SJSA1 (cell line): ENCODE results near the gene ZNF335. TPM values are rescaled to one million over a fixed set of nuclear protein-coding genes. Genes with fewer than 3 reads are reported as not detected.
"Not testable (repeated sequence)": the region's sequence is repeated elsewhere in the genome, so short reads cannot be mapped to it uniquely, and the experiment has no call there.

Experiments used
- DNase-seq, 2 experiments: peaks; one replicate each; pipeline ENCODE4 v3.0.0-alpha.2; 2015 to 2020; ENCODE audit warnings: low spot score in 2 of 2, low read depth in 1 of 2
- H3K27ac ChIP-seq: fragments of 250-450 bp; sonication (Bioruptor Pico); 2 replicates; pipeline ENCODE4 v1.5.1; 2020; ENCODE audit warnings: mild to moderate bottlenecking, moderate library complexity
- H3K27me3 ChIP-seq: fragments of 250-450 bp; sonication (Bioruptor Pico); replicated peaks from 2 replicates; pipeline ENCODE4 v1.5.1; 2020; ENCODE audit warnings: mild to moderate bottlenecking, moderate library complexity
- H3K36me3 ChIP-seq: fragments of 250-450 bp; sonication (Bioruptor Pico); 2 replicates; pipeline ENCODE4 v1.5.1; 2020; ENCODE audit warnings: mild to moderate bottlenecking
- H3K4me1 ChIP-seq: fragments of 250-450 bp; sonication (Bioruptor Pico); replicated peaks from 2 replicates; pipeline ENCODE4 v1.6.1; 2021; ENCODE audit warnings: mild to moderate bottlenecking
- H3K4me3 ChIP-seq: fragments of 250-450 bp; sonication (Bioruptor Pico); 2 replicates; pipeline ENCODE4 v1.5.1; 2020; ENCODE audit warnings: mild to moderate bottlenecking
- H3K9me3 ChIP-seq: fragments of 250-450 bp; sonication (Bioruptor Pico); replicated peaks from 2 replicates; pipeline ENCODE4 v1.5.1; 2020; ENCODE audit warnings: mild to moderate bottlenecking
- total RNA-seq: library from RNA; depleted of rRNA; stranded (reverse); fragments of >200 nt; shearing (Covaris generic); gene quantifications from 2 replicates; pipeline ENCODE4 v1.2.3, GENCODE V29; 2014; rRNA removed

The ZNF335 gene
- total RNA-seq, 1 experiment from 2014 or later, result 12.2 TPM

DNA sequence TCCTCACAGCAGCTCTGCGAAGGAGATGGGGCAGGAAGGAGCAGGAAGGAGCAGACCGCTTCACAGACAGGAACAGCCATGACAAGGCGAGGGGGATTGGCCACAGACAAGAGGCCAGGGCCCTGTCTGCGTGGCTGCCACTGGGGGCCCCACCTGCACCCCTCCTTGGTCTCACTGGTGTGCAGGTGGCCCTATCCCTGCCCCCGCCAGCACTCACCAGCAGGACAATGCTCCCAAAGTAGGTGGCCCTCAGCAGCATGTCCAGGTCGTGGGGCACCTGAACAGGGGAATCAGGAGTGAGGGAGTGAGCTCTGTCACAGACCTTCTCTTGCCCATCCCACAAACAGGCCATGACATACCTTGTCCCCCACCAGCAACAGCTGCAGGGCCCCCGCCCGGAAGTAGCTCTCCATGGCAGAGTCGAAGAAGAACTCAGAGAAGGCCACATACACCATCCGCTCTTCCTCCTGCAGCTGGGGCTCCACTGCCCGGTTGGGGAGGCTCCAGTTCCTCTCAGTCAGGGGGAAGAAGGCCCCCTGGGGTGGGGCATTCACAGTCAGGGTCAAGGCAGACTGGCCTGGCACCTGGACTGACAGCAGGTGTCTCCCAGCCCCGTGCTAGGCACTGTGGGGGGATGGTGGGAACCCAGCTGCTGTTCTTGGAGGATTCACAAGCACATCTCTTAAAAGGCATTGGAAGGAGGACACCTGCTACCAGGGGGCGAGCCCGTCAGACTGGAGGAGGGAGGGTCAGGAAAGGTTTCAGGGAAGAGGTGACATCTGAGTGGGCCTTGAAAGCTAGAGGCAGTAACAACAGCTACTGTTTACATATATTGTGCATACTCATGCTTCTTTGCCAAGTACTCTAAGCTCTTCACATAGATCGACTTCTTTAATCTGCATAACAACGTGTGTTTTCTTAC, 67.2 kb downstream of the ZNF335 start:
- DNase-seq, result no peak
- no peaks in the 10 kb centered on the region for H3K36me3 ChIP-seq
- H3K4me1 ChIP-seq, result peaks cover 9% of the 10 kb centered on the region
- no peaks in the 10 kb centered on the region for H3K27me3 ChIP-seq
- no peaks in the 10 kb centered on the region for H3K9me3 ChIP-seq
- no peak overlapping the region for H3K4me3 ChIP-seq
- H3K27ac ChIP-seq, result no peak overlapping the region

DNA sequence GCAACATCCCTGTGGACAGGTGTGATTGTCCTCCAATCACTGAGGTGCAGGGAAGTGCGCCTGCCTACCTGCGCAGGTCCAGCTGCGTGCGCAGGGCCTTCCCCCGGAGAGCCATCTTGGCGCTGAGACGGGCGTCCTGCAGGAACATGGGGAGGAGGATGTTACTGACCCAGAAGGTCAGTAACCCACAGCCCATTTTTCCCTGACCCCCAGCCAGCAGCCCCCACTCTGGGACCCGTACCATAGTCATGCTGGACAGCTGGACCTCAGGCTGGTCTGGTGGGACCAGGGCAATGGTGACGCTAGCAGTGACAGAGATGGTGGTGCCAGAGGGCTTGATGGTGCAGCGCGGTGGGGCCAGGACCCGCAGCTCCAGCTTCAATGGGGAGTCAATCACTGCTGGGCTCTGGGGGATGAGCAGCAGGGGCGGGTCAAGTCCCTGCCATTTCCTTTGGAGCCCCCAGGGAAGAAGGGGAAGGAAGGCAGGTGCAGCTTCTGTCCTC, 69.8 kb downstream of the ZNF335 start:
- Histone ChIP-seq H3K4me3 (no peak overlapping the region), H3K27me3 (no peaks in the 10 kb centered on the region), H3K27ac (no peak overlapping the region), H3K9me3 (no peaks in the 10 kb centered on the region), H3K36me3 (peaks cover 7% of the 10 kb centered on the region), H3K4me1 (peaks cover 9% of the 10 kb centered on the region)
- DNase-seq, result no peak

GRCh38 chr20:45901332-45901731, 70.7 kb downstream of the ZNF335 start:
- not testable (repeated sequence) for DNase-seq, H3K4me1 ChIP-seq, H3K9me3 ChIP-seq, H3K27ac ChIP-seq, H3K27me3 ChIP-seq, H3K4me3 ChIP-seq
- peaks cover 15% of the 10 kb centered on the region for H3K36me3 ChIP-seq

- Histone ChIP-seq H3K27ac (no peak overlapping the region), H3K9me3 (no peaks in the 10 kb centered on the region), H3K4me3 (no peak overlapping the region), H3K27me3 (no peaks in the 10 kb centered on the region), H3K4me1 (no peaks in the 10 kb centered on the region), H3K36me3 (peaks cover 26% of the 10 kb centered on the region)
- DNase-seq, result no peak
Measured at GRCh38 chr20:45899046-45899835, 72.8 kb downstream of the ZNF335 start.

Other genes with a start within 250 kb of the ZNF335 start
- gene SPINT4, start 249.9 kb downstream of the ZNF335 start, total RNA-seq, result not detected in 2 replicates
- gene WFDC3, start 180.3 kb downstream of the ZNF335 start, total RNA-seq, result not detected in 2 replicates
- gene DNTTIP1, start 180.2 kb downstream of the ZNF335 start, total RNA-seq, result 11.1 and 19.2 TPM in 2 replicates
- gene UBE2C, start 159.6 kb downstream of the ZNF335 start, total RNA-seq, result 187 and 249 TPM in 2 replicates
- gene TNNC2, start 144.9 kb downstream of the ZNF335 start, total RNA-seq, result not detected in 2 replicates
- gene SNX21, start 138.4 kb downstream of the ZNF335 start, total RNA-seq, result 19.7 and 55.0 TPM in 2 replicates
- gene ACOT8, start 114.8 kb downstream of the ZNF335 start, total RNA-seq, result 41.8 and 56.3 TPM in 2 replicates
- 3.6 and 4.9 TPM in 2 replicates for gene ZSWIM3, start 114.6 kb downstream of the ZNF335 start, total RNA-seq
- gene ZSWIM1, start 91.0 kb downstream of the ZNF335 start, total RNA-seq, result 3.9 and 11.7 TPM in 2 replicates
- 0.89 TPM in 1 of 2 replicates, not detected in the other for gene SPATA25, start 84.6 kb downstream of the ZNF335 start, total RNA-seq
- 1.9 and 2.7 TPM in 2 replicates for gene NEURL2, start 81.0 kb downstream of the ZNF335 start, total RNA-seq
- gene CTSA, start 80.9 kb downstream of the ZNF335 start, total RNA-seq, result 50.2 and 76.8 TPM in 2 replicates
- gene PLTP, start 60.0 kb downstream of the ZNF335 start, total RNA-seq, result 4.2 and 6.6 TPM in 2 replicates
- 5.2 and 9.6 TPM in 2 replicates for gene PCIF1, start 37.5 kb downstream of the ZNF335 start, total RNA-seq
- gene MMP9, start 36.7 kb upstream of the ZNF335 start, total RNA-seq, result not detected in 2 replicates
- gene SLC12A5, start 57.0 kb upstream of the ZNF335 start, total RNA-seq, result not detected in 2 replicates
- gene NCOA5, start 117.8 kb upstream of the ZNF335 start, total RNA-seq, result 17.0 and 25.8 TPM in 2 replicates
- 0.05 TPM in 1 of 2 replicates, not detected in the other for gene CD40, start 146.1 kb upstream of the ZNF335 start, total RNA-seq